Trophoblast cell (in vitro differentiated cells and primary cell): ENCODE data around the gene DNAH17.

Experiments used
- DNase-seq, 2 donors: peaks; one replicate each; pipeline ENCODE4 v3.0.0-alpha.2; 2016
- H2AFZ ChIP-seq: 2 replicates; pipeline ENCODE4 v1.6.1; 2013; ENCODE audit warnings: low read length, moderate library complexity, mild to moderate bottlenecking; ENCODE audit not compliant: insufficient read depth, poor library complexity
- H2AK5ac ChIP-seq: 2 replicates; pipeline ENCODE4 v1.6.1; 2013; ENCODE audit warnings: mild to moderate bottlenecking, low read length
- H2BK120ac ChIP-seq: 2 replicates; pipeline ENCODE4 v1.6.1; 2013; ENCODE audit warnings: low read length, mild to moderate bottlenecking, moderate library complexity; ENCODE audit not compliant: insufficient read depth, poor library complexity
- H2BK12ac ChIP-seq: 2 replicates; pipeline ENCODE4 v1.6.1; 2013; ENCODE audit warnings: mild to moderate bottlenecking, low read length, moderate library complexity
- H2BK5ac ChIP-seq: 2 replicates; pipeline ENCODE4 v1.6.1; 2013; ENCODE audit warnings: low read length, low read depth, moderate library complexity, mild to moderate bottlenecking; ENCODE audit not compliant: poor library complexity
- H3K14ac ChIP-seq: 2 replicates; pipeline ENCODE4 v1.6.1; 2013; ENCODE audit warnings: mild to moderate bottlenecking, low read length
- H3K18ac ChIP-seq: 2 replicates; pipeline ENCODE4 v1.6.1; 2013; ENCODE audit warnings: mild to moderate bottlenecking, low read length
- H3K23ac ChIP-seq: 2 replicates; pipeline ENCODE4 v1.6.1; 2013; ENCODE audit warnings: low read length
- H3K27ac ChIP-seq: 2 replicates; pipeline ENCODE4 v1.5.1; 2013; ENCODE audit warnings: low read depth, mild to moderate bottlenecking, inconsistent platforms, low read length, moderate library complexity
- H3K27me3 ChIP-seq: 2 replicates; pipeline ENCODE4 v1.6.1; 2013; ENCODE audit warnings: inconsistent platforms, mild to moderate bottlenecking, low read length, moderate library complexity; ENCODE audit not compliant: insufficient read depth
- H3K36me3 ChIP-seq, 2 experiments: 1 replicate in 1 of 2; 2 replicates in 1 of 2; pipeline ENCODE4 v1.6.1; 2013; ENCODE audit warnings: low read length in 2 of 2, mild to moderate bottlenecking in 2 of 2, moderate library complexity in 1 of 2; ENCODE audit not compliant: insufficient read depth in 2 of 2, control insufficient read depth in 1 of 2
- H3K4ac ChIP-seq: 2 replicates; pipeline ENCODE4 v1.6.1; 2013; ENCODE audit warnings: low read depth, mild to moderate bottlenecking, low read length, moderate library complexity
- H3K4me1 ChIP-seq, 2 experiments: 1 replicate in 1 of 2; 2 replicates in 1 of 2; pipeline ENCODE4 v1.6.1; 2013; ENCODE audit warnings: low read length in 2 of 2, mild to moderate bottlenecking in 2 of 2, moderate library complexity in 1 of 2; ENCODE audit not compliant: insufficient read depth in 2 of 2, control insufficient read depth in 1 of 2
- H3K4me2 ChIP-seq: 2 replicates; pipeline ENCODE4 v1.6.1; 2013; ENCODE audit warnings: inconsistent platforms, mild to moderate bottlenecking, low read length, moderate library complexity
- H3K4me3 ChIP-seq: 2 replicates; pipeline ENCODE4 v1.5.1; 2013; ENCODE audit warnings: mild to moderate bottlenecking, low read depth, low read length, inconsistent platforms
- H3K79me1 ChIP-seq: one replicate; pipeline ENCODE4 v1.6.1; 2013; ENCODE audit warnings: low read length
- H3K79me2 ChIP-seq: 2 replicates; pipeline ENCODE4 v1.6.1; 2013; ENCODE audit warnings: low read length, mild to moderate bottlenecking; ENCODE audit not compliant: control insufficient read depth, insufficient read depth, poor library complexity
- H3K9ac ChIP-seq: 2 replicates; pipeline ENCODE4 v1.6.1; 2013; ENCODE audit warnings: mild to moderate bottlenecking, low read length
- H3K9me3 ChIP-seq: 2 replicates; pipeline ENCODE4 v1.6.1; 2013; ENCODE audit warnings: low read depth, mild to moderate bottlenecking, control low read depth, inconsistent platforms, low read length; ENCODE audit not compliant: insufficient read depth
- H4K12ac ChIP-seq: 2 replicates; pipeline ENCODE4 v1.6.1; 2013; ENCODE audit warnings: low read depth, mild to moderate bottlenecking, low read length, moderate library complexity
- H4K8ac ChIP-seq: 2 replicates; pipeline ENCODE4 v1.6.1; 2013; ENCODE audit warnings: low read depth, mild to moderate bottlenecking, low read length, moderate library complexity
- H4K91ac ChIP-seq: one replicate; pipeline ENCODE4 v1.6.1; 2013; ENCODE audit warnings: low read depth, mild to moderate bottlenecking, low read length, moderate library complexity
- WGBS: extraction: QIAGEN DNeasy Blood & Tissue Kit; methylation state at CpG from one replicate; pipeline ENCODE4 v1.1.7; 2013; ENCODE audit warnings: missing lambda C conversion rate; ENCODE audit not compliant: insufficient read length, insufficient coverage; ENCODE audit errors: extremely low coverage; 5-methylcytosine and 5-hydroxymethylcytosine counted together

DNAH17 gene

GRCh38 chr17:78585006-78585630 is 7.9 kb upstream of the DNAH17 start:
- no peak overlapping the region for H3K14ac ChIP-seq
- H2AK5ac ChIP-seq, result no peak overlapping the region
- no peak overlapping the region for H2BK120ac ChIP-seq
- H3K18ac ChIP-seq, result no peak overlapping the region
- H4K12ac ChIP-seq, result no peak overlapping the region
- no peak overlapping the region for H3K4me3 ChIP-seq
- peaks cover 8 to 16% of the 10 kb centered on the region in 2 experiments for H3K4me1 ChIP-seq
- peaks cover 5% of the 10 kb centered on the region for H3K79me1 ChIP-seq
- H4K91ac ChIP-seq, result no peak overlapping the region
- H3K23ac ChIP-seq, result peak overlapping the region; percentile 44
- no peak for DNase-seq
- H3K79me2 ChIP-seq, result no peaks in the 10 kb centered on the region
- H2BK12ac ChIP-seq, result no peak overlapping the region
- no peak overlapping the region for H3K9ac ChIP-seq
- no peak overlapping the region for H3K4me2 ChIP-seq
- H3K27me3 ChIP-seq, result no peaks in the 10 kb centered on the region
- peaks cover 1% of the 10 kb centered on the region for H3K9me3 ChIP-seq
- H4K8ac ChIP-seq, result no peak overlapping the region
- H3K4ac ChIP-seq, result no peak overlapping the region
- no peaks in the 10 kb centered on the region for H3K36me3 ChIP-seq
- no CpG with 5 or more reads among the region's 8 CpGs for WGBS
- H3K27ac ChIP-seq, result no peak overlapping the region
- no peak overlapping the region for H2AFZ ChIP-seq
- no peak overlapping the region for H2BK5ac ChIP-seq

- Histone ChIP-seq H3K14ac (no peak overlapping the region), H3K9ac (no peak overlapping the region), H3K79me2 (no peaks in the 10 kb centered on the region), H3K36me3 (no peaks in the 10 kb centered on the region), H2BK120ac (no peak overlapping the region), H3K79me1 (no peaks in the 10 kb centered on the region), H4K12ac (no peak overlapping the region), H2AK5ac (no peak overlapping the region), H2BK5ac (no peak overlapping the region), H3K27ac (no peak overlapping the region), H4K91ac (no peak overlapping the region), H3K4me1 (peaks cover 0 to 3% of the 10 kb centered on the region in 2 experiments), H3K9me3 (peaks cover 1% of the 10 kb centered on the region), H3K4me2 (no peak overlapping the region), H3K18ac (no peak overlapping the region), H4K8ac (no peak overlapping the region), H3K4me3 (no peak overlapping the region), H3K23ac (no peak overlapping the region), H3K4ac (no peak overlapping the region), H2AFZ (no peak overlapping the region), H2BK12ac (no peak overlapping the region), H3K27me3 (no peaks in the 10 kb centered on the region)
- peak in 1 of 2 donors; percentile 20 for DNase-seq
- no CpG with 5 or more reads among the region's 4 CpGs for WGBS
Observed at GRCh38 chr17:78583091-78583490, 5.9 kb upstream of the DNAH17 start.

- Histone ChIP-seq H3K4me3 (no peak overlapping the region), H3K27me3 (no peaks in the 10 kb centered on the region), H3K4me1 (peaks cover 0 to 3% of the 10 kb centered on the region in 2 experiments), H3K79me1 (no peaks in the 10 kb centered on the region), H3K36me3 (no peaks in the 10 kb centered on the region), H3K14ac (no peak overlapping the region), H3K79me2 (no peaks in the 10 kb centered on the region), H2BK12ac (no peak overlapping the region), H2BK120ac (no peak overlapping the region), H2AK5ac (no peak overlapping the region), H3K27ac (no peak overlapping the region), H2BK5ac (no peak overlapping the region), H3K9ac (no peak overlapping the region), H3K18ac (no peak overlapping the region), H4K91ac (no peak overlapping the region), H3K4ac (no peak overlapping the region), H3K4me2 (no peak overlapping the region), H4K12ac (no peak overlapping the region), H3K23ac (no peak overlapping the region), H2AFZ (no peak overlapping the region), H3K9me3 (peaks cover 1% of the 10 kb centered on the region), H4K8ac (no peak overlapping the region)
- DNase-seq, result no peak
- no CpG with 5 or more reads among the region's 5 CpGs for WGBS
Observed at GRCh38 chr17:78581304-78581703, 4.1 kb upstream of the DNAH17 start.

GRCh38 chr17:78580277-78580804 is 3.1 kb upstream of the DNAH17 start:
- Histone ChIP-seq H3K36me3 (no peaks in the 10 kb centered on the region), H2BK5ac (no peak overlapping the region), H3K79me1 (no peaks in the 10 kb centered on the region), H4K12ac (no peak overlapping the region), H3K79me2 (no peaks in the 10 kb centered on the region), H4K8ac (no peak overlapping the region), H3K4ac (no peak overlapping the region), H2BK12ac (no peak overlapping the region), H3K9me3 (peaks cover 1% of the 10 kb centered on the region), H2AK5ac (no peak overlapping the region), H3K27me3 (no peaks in the 10 kb centered on the region), H3K9ac (no peak overlapping the region), H3K18ac (no peak overlapping the region), H2AFZ (no peak overlapping the region), H3K27ac (no peak overlapping the region), H3K23ac (no peak overlapping the region), H4K91ac (no peak overlapping the region), H3K4me1 (peaks cover 0 to 2% of the 10 kb centered on the region in 2 experiments), H3K14ac (no peak overlapping the region), H2BK120ac (no peak overlapping the region), H3K4me3 (no peak overlapping the region), H3K4me2 (no peak overlapping the region)
- no CpG with 5 or more reads among the region's 9 CpGs for whole genome bisulfite sequencing
- no peak for DNase-seq
